Stomach (tissue), 4 donors: Measurements from ENCODE around the gene FZR1.

Experiments
- POLR2A ChIP-seq, 4 donors: fragments of 450-650 bp; IDR thresholded peaks; one replicate each; pipeline ENCODE4 v1.6.1; 2016; ENCODE audit warnings: antibody characterized with exemption in 4 of 4, control low read depth in 2 of 4, mild to moderate bottlenecking in 1 of 4, moderate library complexity in 1 of 4
- POLR2AphosphoS5 ChIP-seq, 3 donors: sonication (generic); formaldehyde crosslinking; IDR thresholded peaks; one replicate each; pipeline ENCODE4 v1.6.1; 2016; ENCODE audit warnings: antibody characterized with exemption in 3 of 3
- TF ChIP-seq, protein P1 (sequence below), 7 experiments: fragments of 450-650 bp in 4 of 7; fragments of 200-600 bp in 3 of 7; sonication (generic) in 3 of 7; IDR thresholded peaks; one replicate each; pipeline ENCODE4 v1.5.1; 2016 to 2019; ENCODE audit warnings: antibody characterized with exemption in 7 of 7, control low read depth in 2 of 7, mild to moderate bottlenecking in 1 of 7

- TF ChIP-seq, protein P1, sequence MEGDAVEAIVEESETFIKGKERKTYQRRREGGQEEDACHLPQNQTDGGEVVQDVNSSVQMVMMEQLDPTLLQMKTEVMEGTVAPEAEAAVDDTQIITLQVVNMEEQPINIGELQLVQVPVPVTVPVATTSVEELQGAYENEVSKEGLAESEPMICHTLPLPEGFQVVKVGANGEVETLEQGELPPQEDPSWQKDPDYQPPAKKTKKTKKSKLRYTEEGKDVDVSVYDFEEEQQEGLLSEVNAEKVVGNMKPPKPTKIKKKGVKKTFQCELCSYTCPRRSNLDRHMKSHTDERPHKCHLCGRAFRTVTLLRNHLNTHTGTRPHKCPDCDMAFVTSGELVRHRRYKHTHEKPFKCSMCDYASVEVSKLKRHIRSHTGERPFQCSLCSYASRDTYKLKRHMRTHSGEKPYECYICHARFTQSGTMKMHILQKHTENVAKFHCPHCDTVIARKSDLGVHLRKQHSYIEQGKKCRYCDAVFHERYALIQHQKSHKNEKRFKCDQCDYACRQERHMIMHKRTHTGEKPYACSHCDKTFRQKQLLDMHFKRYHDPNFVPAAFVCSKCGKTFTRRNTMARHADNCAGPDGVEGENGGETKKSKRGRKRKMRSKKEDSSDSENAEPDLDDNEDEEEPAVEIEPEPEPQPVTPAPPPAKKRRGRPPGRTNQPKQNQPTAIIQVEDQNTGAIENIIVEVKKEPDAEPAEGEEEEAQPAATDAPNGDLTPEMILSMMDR (IDR thresholded peaks at IDR 0.05), result no peak
- no peak for TF ChIP-seq POLR2AphosphoS5 (IDR thresholded peaks at IDR 0.05)
- no peak for TF ChIP-seq POLR2A (IDR thresholded peaks at IDR 0.05)
These were observed 37.3 kb downstream of the FZR1 start for GRCh38 chr19:3543150-3544057.
